Brain microvascular endothelial cell (primary cell): ENCODE data around the gene CBR3.
A peak's percentile ranks its signal among the peaks of the same experiment; 100 is the strongest.
"Not testable (repeated sequence)": the region's sequence is repeated elsewhere in the genome, so short reads cannot be mapped to it uniquely, and the experiment has no call there.

ENCODE experiments used
- DNase-seq: peaks from one replicate; pipeline ENCODE4 v3.0.0-alpha.2; 2020
- H3K27ac ChIP-seq: fragments of 250-450 bp; sonication (Bioruptor Pico); 2 replicates; pipeline ENCODE4 v1.5.1; 2020; ENCODE audit warnings: mild to moderate bottlenecking, moderate library complexity
- H3K27me3 ChIP-seq: fragments of 250-450 bp; sonication (Bioruptor Pico); replicated peaks from 2 replicates; pipeline ENCODE4 v1.5.1; 2020; ENCODE audit warnings: mild to moderate bottlenecking
- H3K36me3 ChIP-seq: fragments of 250-450 bp; sonication (Bioruptor Pico); replicated peaks from 2 replicates; pipeline ENCODE4 v1.5.1; 2020; ENCODE audit warnings: mild to moderate bottlenecking
- H3K4me3 ChIP-seq: 2 replicates; pipeline ENCODE4 v1.5.1; 2011; ENCODE audit warnings: low read depth, mild to moderate bottlenecking, control low read depth, low read length, moderate library complexity
- in situ Hi-C: cut with HindIII; loops from 2 replicates; pipeline ENCODE4 v1.10.0; 2017; ENCODE audit warnings: low sequenced_read_pairs, low pct_ligation_motif_present
- TF ChIP-seq, protein P1 (sequence below): IDR thresholded peaks from 2 replicates; pipeline ENCODE4 v1.5.1; 2011; ENCODE audit warnings: low read depth, mild to moderate bottlenecking, moderate library complexity, low read length, control low read depth, inconsistent platforms; ENCODE audit errors: missing control alignments

CBR3 gene

DNA sequence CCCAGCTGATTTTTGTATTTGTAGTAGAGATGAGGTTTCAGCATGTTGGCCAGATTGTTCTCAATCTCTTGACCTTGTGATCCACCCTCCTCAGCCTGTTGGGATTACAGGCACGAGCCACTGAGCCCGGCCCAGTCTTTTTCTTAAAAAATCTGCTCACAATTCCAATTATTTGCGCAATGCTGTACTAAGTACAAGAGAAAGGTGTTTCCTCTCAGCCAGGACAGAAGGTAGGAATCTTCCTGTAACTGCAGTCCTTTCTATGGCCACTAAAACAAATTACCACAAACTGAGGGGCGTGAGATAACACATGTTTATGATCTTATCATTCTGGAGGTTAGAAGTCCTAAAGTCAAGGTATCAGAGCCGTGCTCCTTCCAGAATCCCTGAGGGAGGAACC is 6.9 kb upstream of the CBR3 start:
- no peak overlapping the region for H3K4me3 ChIP-seq
- TF ChIP-seq, protein P1, sequence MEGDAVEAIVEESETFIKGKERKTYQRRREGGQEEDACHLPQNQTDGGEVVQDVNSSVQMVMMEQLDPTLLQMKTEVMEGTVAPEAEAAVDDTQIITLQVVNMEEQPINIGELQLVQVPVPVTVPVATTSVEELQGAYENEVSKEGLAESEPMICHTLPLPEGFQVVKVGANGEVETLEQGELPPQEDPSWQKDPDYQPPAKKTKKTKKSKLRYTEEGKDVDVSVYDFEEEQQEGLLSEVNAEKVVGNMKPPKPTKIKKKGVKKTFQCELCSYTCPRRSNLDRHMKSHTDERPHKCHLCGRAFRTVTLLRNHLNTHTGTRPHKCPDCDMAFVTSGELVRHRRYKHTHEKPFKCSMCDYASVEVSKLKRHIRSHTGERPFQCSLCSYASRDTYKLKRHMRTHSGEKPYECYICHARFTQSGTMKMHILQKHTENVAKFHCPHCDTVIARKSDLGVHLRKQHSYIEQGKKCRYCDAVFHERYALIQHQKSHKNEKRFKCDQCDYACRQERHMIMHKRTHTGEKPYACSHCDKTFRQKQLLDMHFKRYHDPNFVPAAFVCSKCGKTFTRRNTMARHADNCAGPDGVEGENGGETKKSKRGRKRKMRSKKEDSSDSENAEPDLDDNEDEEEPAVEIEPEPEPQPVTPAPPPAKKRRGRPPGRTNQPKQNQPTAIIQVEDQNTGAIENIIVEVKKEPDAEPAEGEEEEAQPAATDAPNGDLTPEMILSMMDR: no peak
- in situ Hi-C loops: no loop called here
- no peaks in the 10 kb centered on the region for H3K27me3 ChIP-seq
- no peaks in the 10 kb centered on the region for H3K36me3 ChIP-seq
- H3K27ac ChIP-seq: no peak overlapping the region
- DNase-seq: no peak

GRCh38 chr21:36129219-36129618 is 5.7 kb upstream of the CBR3 start:
- in situ Hi-C loops: no loop called here
- DNase-seq: no peak

GRCh38 chr21:36130414-36130762 is 4.5 kb upstream of the CBR3 start:
- not testable (repeated sequence) for H3K27ac ChIP-seq, H3K27me3 ChIP-seq, DNase-seq

More at GRCh38 chr21:36129219-36129618, 5.7 kb upstream of the CBR3 start:
- no peak overlapping the region for H3K27ac ChIP-seq
- no peaks in the 10 kb centered on the region for H3K27me3 ChIP-seq
- no peaks in the 10 kb centered on the region for H3K36me3 ChIP-seq
- TF ChIP-seq, protein P1: no peak
- H3K4me3 ChIP-seq: no peak overlapping the region

DNA sequence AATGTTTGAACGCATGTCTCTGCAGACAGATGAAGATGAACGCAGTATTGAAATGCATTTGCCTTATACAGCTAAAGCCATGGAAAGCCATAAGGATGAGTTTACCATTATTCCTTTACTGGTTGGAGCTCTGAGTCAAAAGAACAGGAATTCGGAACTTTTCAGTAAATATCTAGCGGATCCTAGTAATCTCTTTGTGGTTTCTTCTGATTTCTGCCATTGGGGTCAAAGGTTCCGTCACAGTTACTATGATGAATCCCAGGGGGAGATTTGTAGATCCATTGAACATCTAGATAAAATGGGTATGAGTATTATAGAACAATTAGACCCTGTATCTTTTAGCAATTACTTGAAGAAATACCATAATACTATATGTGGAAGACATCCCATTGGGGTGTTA is 4.0 kb upstream of the CBR3 start:
- H3K36me3 ChIP-seq, DNase-seq, H3K27me3 ChIP-seq, in situ Hi-C loops, H3K27ac ChIP-seq, H3K4me3 ChIP-seq: not testable (repeated sequence)

More at GRCh38 chr21:36130414-36130762, 4.5 kb upstream of the CBR3 start:
- peak overlapping the region; percentile 40 for H3K4me3 ChIP-seq
- in situ Hi-C loops, H3K36me3 ChIP-seq: not testable (repeated sequence)

DNA sequence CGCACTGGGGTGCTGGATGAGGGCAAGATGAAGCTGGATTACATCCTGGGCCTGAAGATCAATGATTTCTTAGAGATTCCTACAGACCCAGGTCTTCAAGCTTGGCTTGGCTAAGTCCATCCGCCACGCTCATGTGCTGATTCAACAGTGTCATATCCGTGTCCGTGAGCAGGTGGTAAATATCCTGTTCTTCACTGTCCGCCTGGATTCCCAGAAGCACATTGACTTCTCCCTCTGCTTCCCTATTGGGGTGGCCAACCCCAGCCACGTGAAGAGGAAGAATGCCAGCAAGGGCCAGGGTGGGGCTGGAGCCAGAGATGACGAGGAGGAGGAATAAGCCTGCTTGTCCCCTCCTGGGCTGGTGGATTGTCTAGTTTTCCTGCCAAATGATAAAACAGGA is 2.2 kb upstream of the CBR3 start:
- TF ChIP-seq, protein P1: no peak
- no peak for DNase-seq
- Histone ChIP-seq H3K36me3 (no peaks in the 10 kb centered on the region), H3K27ac (no peak overlapping the region), H3K4me3 (no peak overlapping the region), H3K27me3 (no peaks in the 10 kb centered on the region)
- in situ Hi-C loops: no loop called here

DNA sequence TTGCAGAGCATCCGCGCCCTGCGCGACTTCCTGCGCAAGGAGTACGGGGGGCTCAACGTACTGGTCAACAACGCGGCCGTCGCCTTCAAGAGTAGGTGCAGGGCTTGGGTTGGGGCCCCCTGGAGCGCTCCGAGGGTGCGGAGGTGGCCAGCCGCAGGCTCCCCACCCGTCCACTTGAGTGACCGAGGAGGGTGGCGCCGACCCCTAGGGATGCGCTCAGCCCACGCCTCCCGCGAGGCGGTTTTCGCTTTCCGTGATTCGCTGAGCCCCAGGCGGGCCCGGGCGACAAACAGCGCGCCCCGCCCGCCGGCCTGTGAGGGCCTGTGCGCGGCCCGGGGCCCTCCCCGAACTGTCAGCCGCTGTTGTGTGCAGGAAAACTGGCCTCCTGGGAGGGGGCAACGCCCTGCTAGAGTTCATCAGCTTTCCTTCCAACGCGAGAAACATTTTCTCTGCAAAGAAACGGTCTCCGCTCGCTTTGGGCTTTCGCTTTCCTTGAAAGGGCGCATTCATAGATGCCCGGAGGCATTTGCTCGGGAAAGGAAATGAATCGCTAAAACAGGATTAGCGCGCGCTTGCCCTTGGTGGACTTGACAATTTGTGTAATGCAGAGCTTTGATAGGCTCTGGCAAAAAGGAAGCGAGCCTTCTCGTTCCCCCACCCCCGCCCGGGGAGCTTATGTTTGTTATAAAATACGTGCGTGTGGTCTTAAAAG is 668 bp downstream of the CBR3 start:
- TF ChIP-seq, protein P1: no peak
- Histone ChIP-seq H3K27me3 (no peaks in the 10 kb centered on the region), H3K27ac (peak overlapping the region; percentile 69), H3K4me3 (peak overlapping the region; percentile 70), H3K36me3 (no peaks in the 10 kb centered on the region)
- in situ Hi-C loops: no loop called here
- DNase-seq: peak; percentile 74

- DNase-seq, H3K27me3 ChIP-seq, in situ Hi-C loops, H3K27ac ChIP-seq, H3K4me3 ChIP-seq, H3K36me3 ChIP-seq: not testable (repeated sequence)
These were observed 4.9 kb downstream of the CBR3 start for GRCh38 chr21:36139791-36140190.
